Right atrium auricular region (tissue), 2 donors: ENCODE data around the gene HIP1R. TPM values are rescaled to one million over a fixed set of nuclear protein-coding genes. Genes with fewer than 3 reads are reported as not detected.

Experiments used
- DNase-seq: peaks from one replicate; pipeline ENCODE4 v3.0.0-alpha.2; 2019; ENCODE audit warnings: low spot score
- H3K27ac ChIP-seq, 2 donors: fragments of 200-600 bp; sonication (generic); 1 replicate in 1 of 2; 2 replicates in 1 of 2; pipeline ENCODE4 v1.5.1; 2016 to 2019
- H3K27me3 ChIP-seq, 2 donors: fragments of 200-600 bp; sonication (generic); one replicate each; pipeline versions ENCODE4 v1.5.1 to v1.6.0; 2017 to 2019
- H3K36me3 ChIP-seq: fragments of 200-600 bp; sonication (generic); one replicate; pipeline ENCODE4 v1.5.1; 2016
- H3K4me1 ChIP-seq, 2 donors: fragments of 200-600 bp; sonication (generic); one replicate each; pipeline versions ENCODE4 v1.5.1 to v1.6.0; 2017 to 2019
- H3K4me3 ChIP-seq, 2 donors: fragments of 200-600 bp; sonication (generic); 1 replicate in 1 of 2; 2 replicates in 1 of 2; pipeline ENCODE4 v1.5.1; 2017 to 2019; ENCODE audit warnings: mild to moderate bottlenecking in 1 of 2, moderate library complexity in 1 of 2
- H3K9me3 ChIP-seq, 2 donors: fragments of 200-600 bp; sonication (generic); one replicate each; pipeline ENCODE4 v1.5.1; 2019
- total RNA-seq, 2 donors: library from RNA; depleted of rRNA; stranded (reverse); fragments of >200 nt; gene quantifications; one replicate each; pipeline ENCODE4 v1.1.0, GENCODE V29; 2016
- TF ChIP-seq, protein P1 (sequence below), 2 donors: fragments of 200-600 bp; sonication (generic); IDR thresholded peaks; one replicate each; pipeline ENCODE4 v1.5.1; 2019; ENCODE audit warnings: antibody characterized with exemption in 2 of 2

The HIP1R gene
- total RNA-seq, 2 donors from 2014 or later = 32.4 to 43.8 TPM

DNA sequence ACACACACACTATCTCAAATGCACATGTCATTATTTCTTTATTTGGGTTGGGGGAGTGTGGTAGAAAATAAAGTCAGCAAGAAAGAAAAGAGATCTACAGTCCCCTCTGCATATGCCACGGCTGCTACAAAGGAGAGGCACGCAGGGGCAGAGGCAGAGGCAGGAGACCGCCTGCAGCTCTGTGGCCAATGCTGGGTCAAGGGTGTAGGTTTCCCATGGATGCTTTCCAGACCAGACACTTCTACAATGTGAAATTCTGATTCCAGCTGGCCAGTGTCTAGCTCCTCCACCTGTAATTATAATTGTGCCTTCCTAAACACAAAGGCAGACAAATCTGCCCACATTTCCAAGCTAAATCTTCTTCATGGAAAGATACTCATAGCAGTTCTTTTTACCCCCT is 41.5 kb downstream of the HIP1R start:
- H3K4me1 ChIP-seq = peaks cover 0 to 91% of the 10 kb centered on the region in 2 donors
- H3K36me3 ChIP-seq = no peaks in the 10 kb centered on the region
- H3K4me3 ChIP-seq = no peak overlapping the region
- DNase-seq = no peak
- H3K27me3 ChIP-seq = no peaks in the 10 kb centered on the region
- TF ChIP-seq, protein P1, sequence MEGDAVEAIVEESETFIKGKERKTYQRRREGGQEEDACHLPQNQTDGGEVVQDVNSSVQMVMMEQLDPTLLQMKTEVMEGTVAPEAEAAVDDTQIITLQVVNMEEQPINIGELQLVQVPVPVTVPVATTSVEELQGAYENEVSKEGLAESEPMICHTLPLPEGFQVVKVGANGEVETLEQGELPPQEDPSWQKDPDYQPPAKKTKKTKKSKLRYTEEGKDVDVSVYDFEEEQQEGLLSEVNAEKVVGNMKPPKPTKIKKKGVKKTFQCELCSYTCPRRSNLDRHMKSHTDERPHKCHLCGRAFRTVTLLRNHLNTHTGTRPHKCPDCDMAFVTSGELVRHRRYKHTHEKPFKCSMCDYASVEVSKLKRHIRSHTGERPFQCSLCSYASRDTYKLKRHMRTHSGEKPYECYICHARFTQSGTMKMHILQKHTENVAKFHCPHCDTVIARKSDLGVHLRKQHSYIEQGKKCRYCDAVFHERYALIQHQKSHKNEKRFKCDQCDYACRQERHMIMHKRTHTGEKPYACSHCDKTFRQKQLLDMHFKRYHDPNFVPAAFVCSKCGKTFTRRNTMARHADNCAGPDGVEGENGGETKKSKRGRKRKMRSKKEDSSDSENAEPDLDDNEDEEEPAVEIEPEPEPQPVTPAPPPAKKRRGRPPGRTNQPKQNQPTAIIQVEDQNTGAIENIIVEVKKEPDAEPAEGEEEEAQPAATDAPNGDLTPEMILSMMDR (IDR thresholded peaks at IDR 0.05) = no peak
- H3K9me3 ChIP-seq = no peaks in the 10 kb centered on the region
- H3K27ac ChIP-seq = no peak overlapping the region

- Histone ChIP-seq H3K36me3 (no peaks in the 10 kb centered on the region), H3K9me3 (no peaks in the 10 kb centered on the region), H3K4me3 (no peak overlapping the region), H3K27me3 (no peaks in the 10 kb centered on the region), H3K4me1 (peaks cover 0 to 91% of the 10 kb centered on the region in 2 donors), H3K27ac (peak overlapping the region in 1 of 2 donors; percentile 45)
- TF ChIP-seq, protein P1 (IDR thresholded peaks at IDR 0.05) = no peak
- DNase-seq = no peak
These were observed 43.7 kb downstream of the HIP1R start for GRCh38 chr12:122878780-122879612.

DNA sequence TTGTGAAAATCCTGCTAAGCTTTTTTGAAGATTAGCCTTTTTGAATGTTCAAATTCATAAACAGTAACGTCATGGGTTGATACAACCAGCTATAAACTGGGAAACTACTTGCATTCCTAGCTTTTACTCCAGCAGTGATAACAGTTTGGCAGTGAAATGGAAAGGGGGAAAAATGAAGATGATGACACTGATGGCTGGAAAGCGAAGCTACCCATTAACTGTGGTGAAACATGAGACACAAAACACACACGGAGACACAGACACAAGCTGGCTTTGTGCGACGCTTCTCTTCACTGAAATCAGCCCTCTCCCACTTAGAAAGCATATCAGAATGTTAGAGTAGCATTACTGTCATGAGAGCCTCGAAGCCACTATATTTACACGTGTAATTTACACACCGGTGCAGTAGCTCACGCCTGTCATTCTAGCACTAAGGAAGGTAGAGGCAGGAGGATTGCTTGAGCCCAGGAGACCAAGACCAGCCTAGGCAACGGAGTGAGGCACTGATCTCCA is 45.0 kb downstream of the HIP1R start:
- Histone ChIP-seq H3K4me1 (peaks cover 0 to 97% of the 10 kb centered on the region in 2 donors), H3K27ac (peak overlapping the region; percentile 45 to 50)

DNA sequence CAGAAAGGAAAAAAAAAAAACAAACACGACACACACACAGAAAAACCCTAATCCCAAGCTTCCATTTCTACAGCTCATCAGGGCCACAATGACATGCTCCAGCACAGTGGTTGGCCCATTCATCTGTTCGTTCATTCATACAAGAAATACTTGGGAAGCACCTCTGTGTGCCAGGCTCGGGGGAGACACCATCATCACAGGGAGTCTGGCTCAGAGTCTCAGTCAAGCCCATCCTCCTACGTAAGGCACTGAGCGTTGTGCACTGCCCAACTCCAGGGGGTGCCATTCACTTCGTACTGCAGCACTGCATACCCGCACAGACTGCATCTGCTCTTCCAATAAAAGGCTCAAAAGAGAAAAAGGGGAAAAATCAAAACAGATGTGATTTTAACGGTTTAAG is 45.4 kb downstream of the HIP1R start:
- H3K4me1 ChIP-seq = peaks cover 0 to 93% of the 10 kb centered on the region in 2 donors
- no peaks in the 10 kb centered on the region for H3K9me3 ChIP-seq
- peak overlapping the region; percentile 45 to 50 for H3K27ac ChIP-seq

More for the DNA sequence above, 45.0 kb downstream of the HIP1R start:
- TF ChIP-seq, protein P1 (IDR thresholded peaks at IDR 0.05) = no peak
- Histone ChIP-seq H3K4me3 (no peak overlapping the region), H3K27me3 (no peaks in the 10 kb centered on the region), H3K36me3 (no peaks in the 10 kb centered on the region), H3K9me3 (no peaks in the 10 kb centered on the region)
- no peak for DNase-seq

GRCh38 chr12:122882908-122883558 is 47.8 kb downstream of the HIP1R start:
- H3K27ac ChIP-seq = no peak overlapping the region

More for the DNA sequence above, 45.4 kb downstream of the HIP1R start:
- no peaks in the 10 kb centered on the region for H3K36me3 ChIP-seq
- H3K27me3 ChIP-seq = no peaks in the 10 kb centered on the region
- no peak overlapping the region for H3K4me3 ChIP-seq
- TF ChIP-seq, protein P1 (IDR thresholded peaks at IDR 0.05) = peak in 1 of 2 donors; percentile 57
- no peak for DNase-seq

More at GRCh38 chr12:122882908-122883558, 47.8 kb downstream of the HIP1R start:
- no peak overlapping the region for H3K4me3 ChIP-seq
- H3K36me3 ChIP-seq = no peaks in the 10 kb centered on the region
- H3K9me3 ChIP-seq = no peaks in the 10 kb centered on the region
- H3K27me3 ChIP-seq = no peaks in the 10 kb centered on the region
- DNase-seq = no peak
- peaks cover 0 to 89% of the 10 kb centered on the region in 2 donors for H3K4me1 ChIP-seq
- TF ChIP-seq, protein P1 (IDR thresholded peaks at IDR 0.05) = no peak
